DMS153 (cell line): ENCODE results near the gene FARP1.
A peak's percentile ranks its signal among the peaks of the same experiment; 100 is the strongest.

Source experiments
- DNase-seq: peaks from one replicate; lab custom pipeline; 2025; lab: John Stamatoyannopoulos, UW

The FARP1 gene

GRCh38 chr13:98284679-98285078, 141.8 kb downstream of the FARP1 start:
- peak; percentile 62 for DNase-seq

GRCh38 chr13:98285317-98285716, 142.4 kb downstream of the FARP1 start:
- DNase-seq = peak; percentile 68

- no peak for DNase-seq
Observed at GRCh38 chr13:98285852-98286594, 143.1 kb downstream of the FARP1 start.

GRCh38 chr13:98286799-98287198, 143.9 kb downstream of the FARP1 start:
- no peak for DNase-seq

GRCh38 chr13:98288211-98288610, 145.3 kb downstream of the FARP1 start:
- DNase-seq = no peak

- no peak for DNase-seq
Observed at GRCh38 chr13:98289339-98289945, 146.5 kb downstream of the FARP1 start.

- no peak for DNase-seq
Observed at GRCh38 chr13:98290261-98290660, 147.4 kb downstream of the FARP1 start.

GRCh38 chr13:98291658-98292057, 148.8 kb downstream of the FARP1 start:
- DNase-seq = no peak

- peak; percentile 50 for DNase-seq
Observed at GRCh38 chr13:98293103-98293502, 150.2 kb downstream of the FARP1 start.

- DNase-seq = no peak
Observed at GRCh38 chr13:98293570-98294142, 150.8 kb downstream of the FARP1 start.

- DNase-seq = no peak
Observed at GRCh38 chr13:98295371-98295770, 152.5 kb downstream of the FARP1 start.

- DNase-seq = peak; percentile 69
Observed at GRCh38 chr13:98297051-98297450, 154.2 kb downstream of the FARP1 start.

- no peak for DNase-seq
Observed at GRCh38 chr13:98297745-98298144, 154.9 kb downstream of the FARP1 start.

- no peak for DNase-seq
Observed at GRCh38 chr13:98298599-98298998, 155.7 kb downstream of the FARP1 start.

GRCh38 chr13:98299235-98299965, 156.5 kb downstream of the FARP1 start:
- DNase-seq = no peak

- no peak for DNase-seq
Observed at GRCh38 chr13:98299966-98300350, 157.1 kb downstream of the FARP1 start.

- DNase-seq = no peak
Observed at GRCh38 chr13:98300956-98301641, 158.2 kb downstream of the FARP1 start.

- DNase-seq = no peak
Observed at GRCh38 chr13:98301721-98302120, 158.8 kb downstream of the FARP1 start.

- no peak for DNase-seq
Observed at GRCh38 chr13:98303858-98304257, 161.0 kb downstream of the FARP1 start.

GRCh38 chr13:98305670-98306069, 162.8 kb downstream of the FARP1 start:
- no peak for DNase-seq

GRCh38 chr13:98307463-98308085, 164.7 kb downstream of the FARP1 start:
- no peak for DNase-seq
